Measurements from ENCODE around the gene ZFAND5. TPM values are rescaled to one million over a fixed set of nuclear protein-coding genes. Genes with fewer than 3 reads are reported as not detected.

The ZFAND5 gene
- total RNA-seq, 1 donor from 2014 or later: 97.6 TPM

DNA sequence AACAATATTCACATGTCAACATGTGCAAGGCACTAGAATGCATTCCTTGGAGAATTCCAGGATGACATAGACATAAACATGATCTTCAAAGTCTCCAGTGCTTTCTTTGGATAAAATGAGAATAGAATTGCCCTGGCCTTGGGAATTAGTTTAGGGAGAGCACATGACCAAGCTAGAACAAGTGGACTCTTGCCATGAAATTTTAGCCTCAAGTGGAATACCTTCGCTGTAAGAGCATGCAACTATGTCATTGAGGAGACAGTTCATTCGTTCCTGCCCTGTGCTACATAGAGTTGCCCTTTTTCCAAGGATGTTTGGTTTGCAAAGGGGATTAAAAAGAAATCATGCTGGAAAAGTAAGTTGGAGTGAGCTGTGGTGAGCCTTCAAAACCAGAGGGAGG, 42.7 kb downstream of the ZFAND5 start:
- no peak for ATAC-seq

DNA sequence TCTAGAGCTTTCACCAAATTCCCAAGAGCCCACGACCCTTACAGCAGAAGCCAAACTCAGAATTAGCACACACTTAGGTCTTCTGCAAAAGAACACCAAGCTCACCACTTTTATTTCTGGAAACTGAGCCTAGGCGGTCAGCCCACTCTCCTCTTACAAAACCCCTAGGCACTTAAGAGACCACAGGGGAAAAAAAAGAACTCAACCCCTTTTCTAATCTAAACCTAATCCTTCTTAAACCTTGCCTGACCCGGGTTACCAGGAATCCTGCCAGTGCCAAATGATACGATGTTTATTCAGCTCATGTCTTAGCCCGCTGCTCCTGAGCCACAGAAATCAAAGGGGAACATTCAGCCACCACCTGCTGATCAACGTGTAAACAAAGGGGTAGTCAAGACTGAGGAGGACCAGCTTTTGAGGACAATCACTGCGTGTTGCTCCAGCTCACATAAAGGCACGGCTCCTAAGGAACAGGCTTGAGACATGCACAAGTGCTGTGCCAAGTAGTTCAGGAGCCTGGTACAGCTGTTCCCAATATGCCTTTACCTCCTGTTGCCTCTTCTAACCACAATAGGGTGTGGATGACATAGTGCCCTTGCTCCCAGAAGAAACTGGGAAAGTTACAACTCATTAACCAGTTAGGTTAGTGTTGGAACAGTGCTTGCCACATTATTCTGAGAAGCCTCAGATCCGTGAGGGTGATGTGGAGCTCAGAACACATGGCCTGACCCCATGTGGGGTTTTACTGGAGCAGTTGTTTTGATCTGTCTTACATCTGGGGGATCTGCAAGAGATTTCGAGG, 49.3 kb downstream of the ZFAND5 start:
- ATAC-seq: peak; percentile 84

- peak; percentile 16 for ATAC-seq
Measured at GRCh38 chr9:72315089-72315509, 49.9 kb downstream of the ZFAND5 start.

- peak; percentile 87 for ATAC-seq
Measured at GRCh38 chr9:72313507-72313906, 51.5 kb downstream of the ZFAND5 start.

- no peak for ATAC-seq
Measured at GRCh38 chr9:72312386-72312987, 52.5 kb downstream of the ZFAND5 start.

- ATAC-seq: no peak
Measured at GRCh38 chr9:72309364-72310133, 55.5 kb downstream of the ZFAND5 start.

DNA sequence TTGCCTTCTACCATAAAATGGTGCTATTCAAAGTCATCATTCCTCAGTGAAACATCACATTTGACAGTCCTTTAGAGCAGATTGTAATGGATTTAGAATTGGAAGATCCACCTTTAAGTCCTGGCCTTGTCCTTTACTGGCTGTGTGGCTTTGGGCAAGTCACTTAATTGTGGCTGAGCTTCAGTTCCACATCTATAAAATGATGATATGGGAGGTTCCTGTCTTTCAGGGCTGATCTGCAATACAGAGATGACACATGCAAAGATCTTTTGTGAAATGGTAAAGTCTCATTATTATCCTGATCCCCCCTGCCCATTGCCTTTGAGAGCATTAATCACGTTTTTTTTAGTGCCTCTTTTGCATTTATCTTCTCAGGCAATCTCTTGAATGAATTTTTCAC, 58.2 kb downstream of the ZFAND5 start:
- no peak for ATAC-seq

GRCh38 chr9:72305707-72306106, 59.3 kb downstream of the ZFAND5 start:
- ATAC-seq: no peak

- peak; percentile 97 for ATAC-seq
Measured at GRCh38 chr9:72305102-72305546, 59.9 kb downstream of the ZFAND5 start.

DNA sequence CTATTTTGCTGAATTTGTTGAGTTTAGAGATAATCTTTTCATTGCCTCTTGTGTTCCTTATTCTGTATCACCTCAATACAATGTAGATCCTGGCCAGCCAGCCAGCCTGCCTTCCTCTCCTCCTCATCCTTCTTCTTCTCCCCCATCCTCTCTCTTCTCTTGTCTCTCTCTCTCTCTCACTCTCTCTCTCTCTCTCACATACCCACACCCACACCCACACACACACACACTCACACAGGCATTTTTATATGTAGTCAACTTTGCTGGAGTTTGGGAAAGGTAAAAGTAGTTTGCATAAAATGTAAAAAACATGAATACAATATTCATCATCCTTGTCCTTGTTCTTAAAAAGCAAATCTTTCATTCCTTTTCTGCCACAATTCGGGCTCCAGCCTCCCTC, 60.5 kb downstream of the ZFAND5 start:
- ATAC-seq: no peak

Other genes with a start within 250 kb of the ZFAND5 start
- 0.52 TPM for gene GDA, start 215.8 kb downstream of the ZFAND5 start, total RNA-seq
- gene TMC1, start 156.4 kb upstream of the ZFAND5 start, total RNA-seq: 3.3 TPM

Measured in esophagus mucosa (tissue), 1 donor.